Activated T-helper 1 cell treated with anti-CD3 and anti-CD28 coated beads, Interleukin-12 subunit alpha, Interleukin-12 subunit beta, Interleukin-2, Interleukin-4 antibody, amounts not matched to agents 30 ng/mL and 10 ng/mL and 1 ng/mL, durations not matched to agents 14 hours and 24 hours and 36 hours (primary cell): ENCODE results near the gene FBXO36. TPM values are rescaled to one million over a fixed set of nuclear protein-coding genes. Genes with fewer than 3 reads are reported as not detected.

Experiments
- DNase-seq: peaks from one replicate; pipeline ENCODE4 v3.0.0; 2021; ENCODE audit warnings: low spot score
- H3K27ac Mint-ChIP-seq: one replicate; pipeline ENCODE4 v1.8.0; 2021; ENCODE audit warnings: mild to moderate bottlenecking, mixed read lengths
- H3K27me3 Mint-ChIP-seq: one replicate; pipeline ENCODE4 v1.8.0; 2022; ENCODE audit warnings: mild to moderate bottlenecking, moderate library complexity, mixed read lengths; ENCODE audit not compliant: insufficient read depth
- H3K36me3 Mint-ChIP-seq: one replicate; pipeline ENCODE4 v1.8.0; 2021; ENCODE audit warnings: low read depth, mixed read lengths
- H3K4me1 Mint-ChIP-seq: one replicate; pipeline ENCODE4 v1.8.0; 2021; ENCODE audit warnings: low read depth, mixed read lengths
- H3K4me3 Mint-ChIP-seq: one replicate; pipeline ENCODE4 v1.8.0; 2021; ENCODE audit warnings: mild to moderate bottlenecking, moderate library complexity, mixed read lengths
- H3K9me3 Mint-ChIP-seq: one replicate; pipeline ENCODE4 v1.8.0; 2021; ENCODE audit warnings: mixed read lengths
- intact Hi-C: fragments of 100-400 bp; cut with micrococcal nuclease; formaldehyde crosslinking; loops from one replicate; pipeline ENCODE4 v1.15.1; 2024
- total RNA-seq: library from RNA; stranded (reverse); gene quantifications from 2 replicates; pipeline ENCODE4 v1.2.3, GENCODE V29; 2022

FBXO36 gene
- total RNA-seq, 1 donor from 2014 or later, result 0.31 TPM

DNA sequence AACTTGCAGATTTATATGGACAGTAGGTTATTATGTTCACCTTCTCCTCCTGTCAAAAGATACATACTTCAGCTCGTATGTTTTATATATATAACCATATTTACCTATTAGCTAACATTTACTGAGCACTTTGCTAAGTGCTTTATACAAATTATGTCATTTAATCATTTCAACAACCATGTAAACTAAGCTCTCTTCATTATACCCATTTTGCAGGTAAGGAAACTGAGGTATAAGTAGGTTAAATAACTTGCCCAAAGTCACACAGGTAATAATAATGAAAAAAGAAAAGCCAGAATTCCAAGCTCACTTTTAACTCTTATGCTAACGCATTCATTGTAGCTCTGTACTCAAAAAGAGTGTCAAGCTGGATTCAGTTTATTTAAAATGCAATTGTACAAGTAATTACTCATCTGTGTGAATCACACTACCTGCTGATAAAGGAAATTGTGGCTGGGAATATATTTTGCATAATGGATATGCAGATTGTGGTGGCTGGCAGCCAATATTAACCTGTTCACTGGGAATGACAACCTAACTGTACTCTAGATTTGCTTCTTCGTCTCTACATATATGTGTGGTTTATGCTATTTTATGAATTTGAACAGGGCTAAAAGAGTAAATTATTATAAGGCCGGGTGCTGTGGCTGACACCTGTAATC lies 125.8 kb downstream of the FBXO36 start:
- Mint-ChIP-seq H3K4me3 (no peak overlapping the region), H3K4me1 (peaks cover 10% of the 10 kb centered on the region), H3K36me3 (no peaks in the 10 kb centered on the region), H3K9me3 (no peaks in the 10 kb centered on the region), H3K27me3 (no peaks in the 10 kb centered on the region), H3K27ac (no peak overlapping the region)
- intact Hi-C loops, result loop anchor here (2.0 kb wide), 1 partner anchor 15 kb away; no protein-coding TSS in a partner anchor
- DNase-seq, result no peak

GRCh38 chr2:230050136-230050535 lies 127.8 kb downstream of the FBXO36 start:
- H3K36me3 Mint-ChIP-seq, result no peaks in the 10 kb centered on the region
- no peak for DNase-seq
- no peaks in the 10 kb centered on the region for H3K27me3 Mint-ChIP-seq
- no peaks in the 10 kb centered on the region for H3K9me3 Mint-ChIP-seq
- intact Hi-C loops, result no loop called here
- H3K27ac Mint-ChIP-seq, result no peak overlapping the region
- peaks cover 18% of the 10 kb centered on the region for H3K4me1 Mint-ChIP-seq
- H3K4me3 Mint-ChIP-seq, result no peak overlapping the region

- Mint-ChIP-seq H3K4me1 (peaks cover 18% of the 10 kb centered on the region), H3K27ac (peak overlapping the region; percentile 40), H3K9me3 (no peaks in the 10 kb centered on the region), H3K4me3 (no peak overlapping the region), H3K27me3 (no peaks in the 10 kb centered on the region), H3K36me3 (no peaks in the 10 kb centered on the region)
- intact Hi-C loops, result loop anchor here (1.0 kb wide), 1 partner anchor 8 kb away; no protein-coding TSS in a partner anchor
- no peak for DNase-seq
Measured at GRCh38 chr2:230052299-230052698, 130.0 kb downstream of the FBXO36 start.

DNA sequence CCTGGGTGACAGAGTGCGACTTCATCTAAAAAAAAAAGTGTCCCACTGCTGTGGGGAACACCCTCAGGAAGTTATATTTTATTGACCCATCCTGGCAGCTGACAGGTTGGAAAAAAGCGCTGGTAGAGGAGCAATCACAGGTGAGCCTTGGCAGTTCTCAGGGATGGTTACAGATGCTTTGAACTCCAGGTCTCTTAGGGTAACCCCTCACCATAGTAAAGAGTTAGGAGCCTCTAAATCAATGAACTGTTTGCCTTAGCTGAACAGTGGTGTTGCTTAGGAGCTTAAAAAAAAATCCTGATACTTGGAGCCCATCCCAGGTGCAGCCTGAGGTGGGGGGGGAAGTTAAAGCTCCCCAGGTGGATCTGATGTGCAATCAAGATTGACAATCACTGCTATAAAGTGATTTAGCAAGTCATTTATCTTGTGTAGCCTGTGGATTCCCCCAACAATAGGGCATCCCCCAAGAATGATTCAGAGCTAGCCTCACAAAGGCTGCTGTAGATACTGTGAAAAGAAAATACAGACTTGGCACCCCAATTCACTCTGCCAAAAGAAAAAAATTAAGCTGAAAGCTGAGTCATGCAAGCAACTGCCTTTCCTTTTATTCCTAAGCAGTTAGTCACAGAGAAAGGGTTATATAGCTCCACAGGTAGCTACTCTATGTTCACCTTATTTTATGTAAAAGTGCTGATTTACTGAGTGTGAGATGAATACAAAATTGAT lies 131.6 kb downstream of the FBXO36 start:
- no peak for DNase-seq
- Mint-ChIP-seq H3K4me3 (no peak overlapping the region), H3K36me3 (peaks cover 2% of the 10 kb centered on the region), H3K27ac (no peak overlapping the region), H3K27me3 (no peaks in the 10 kb centered on the region), H3K9me3 (no peaks in the 10 kb centered on the region), H3K4me1 (peaks cover 12% of the 10 kb centered on the region)
- intact Hi-C loops, result loop anchor here (2.0 kb wide), 1 partner anchor 15 kb away; the partner anchor contains the start of gene SLC16A14

GRCh38 chr2:230060672-230061293 lies 138.5 kb downstream of the FBXO36 start:
- Mint-ChIP-seq H3K9me3 (peaks cover 10% of the 10 kb centered on the region), H3K27ac (peak overlapping the region; percentile 78), H3K4me3 (peak overlapping the region; percentile 35), H3K27me3 (no peaks in the 10 kb centered on the region), H3K4me1 (peaks cover 12% of the 10 kb centered on the region), H3K36me3 (peaks cover 2% of the 10 kb centered on the region)
- intact Hi-C loops, result loop anchor here (1.0 to 10.0 kb wide), 3 partner anchors 8 to 276 kb away; no protein-coding TSS in a partner anchor
- no peak for DNase-seq

Other genes with a start within 250 kb of the FBXO36 start
- not detected in 2 replicates for gene DNER, start 207.9 kb upstream of the FBXO36 start, total RNA-seq
- 244 and 253 TPM in 2 replicates for gene TRIP12, start 494 bp upstream of the FBXO36 start, total RNA-seq
- gene SLC16A14, start 146.4 kb downstream of the FBXO36 start, total RNA-seq, result 3.1 and 3.3 TPM in 2 replicates